IMR-90 (cell line): ENCODE results near the gene TOGARAM1. TPM values are rescaled to one million over a fixed set of nuclear protein-coding genes. Genes with fewer than 3 reads are reported as not detected.

Experiments
- ATAC-seq: fragments of 200-7000 bp; cut with Tn5 transposase; 2 replicates; pipeline ENCODE4 v1.9.1; 2020; ENCODE audit warnings: low read depth, mild to moderate bottlenecking, moderate library complexity
- BruUV-seq: library from RNA; stranded (reverse); fragments of 400-500 nt; replicated peaks from 2 replicates; lab custom pipeline; 2021; lab: Mats Ljungman, UMichigan
- CTCF ChIA-PET: fragments of 300-600 bp; formaldehyde crosslinking; extraction: SDS; loops from one replicate; lab custom pipeline; 2021; ENCODE audit warnings: antibody characterized with exemption; lab: Yijun Ruan, JAX
- POLR2A ChIA-PET: fragments of 300-600 bp; sonication (Branson Sonifier 250); formaldehyde crosslinking; loops from one replicate; lab custom pipeline; 2022; ENCODE audit warnings: antibody characterized with exemption; ENCODE audit not compliant: unreplicated experiment; lab: Charles Lee
- DNase-seq: peaks from one replicate; pipeline ENCODE4 v3.0.0; 2013
- H2AFZ ChIP-seq: replicated peaks from 2 replicates; pipeline ENCODE3; 2013; ENCODE audit warnings: low read length, mild to moderate bottlenecking; ENCODE audit not compliant: poor library complexity
- H2AK5ac ChIP-seq: 2 replicates; pipeline ENCODE4 v1.6.1; 2013; ENCODE audit warnings: low read depth, low read length, inconsistent platforms
- H2AK9ac ChIP-seq: replicated peaks from 2 replicates; pipeline ENCODE3; 2013; ENCODE audit warnings: mild to moderate bottlenecking, low read depth, low read length, moderate library complexity; ENCODE audit not compliant: poor library complexity
- H2BK120ac ChIP-seq: 2 replicates; pipeline ENCODE4 v1.6.1; 2013; ENCODE audit warnings: low read depth, low read length, inconsistent platforms
- H2BK15ac ChIP-seq: 3 replicates; pipeline ENCODE4 v1.6.1; 2013; ENCODE audit warnings: low read depth, low read length, inconsistent platforms
- H2BK20ac ChIP-seq: 2 replicates; pipeline ENCODE4 v1.6.1; 2013; ENCODE audit warnings: low read depth, mild to moderate bottlenecking, inconsistent platforms, low read length, moderate library complexity
- H2BK5ac ChIP-seq: 2 replicates; pipeline ENCODE4 v1.6.1; 2013; ENCODE audit warnings: mild to moderate bottlenecking, low read depth, low read length, inconsistent platforms; ENCODE audit not compliant: poor library complexity, severe bottlenecking
- H3K14ac ChIP-seq: replicated peaks from 2 replicates; pipeline ENCODE4 v1.6.1; 2013; ENCODE audit warnings: low read depth, low read length, inconsistent platforms
- H3K18ac ChIP-seq: 2 replicates; pipeline ENCODE4 v1.6.1; 2013; ENCODE audit warnings: low read depth, low read length, control low read depth
- H3K23ac ChIP-seq: 2 replicates; pipeline ENCODE4 v1.6.1; 2013; ENCODE audit warnings: low read depth, low read length, inconsistent platforms
- H3K27ac ChIP-seq: 2 replicates; pipeline ENCODE4 v1.5.1; 2013; ENCODE audit warnings: mild to moderate bottlenecking, control low read depth, low read length; ENCODE audit not compliant: insufficient read depth
- H3K27me3 ChIP-seq: 2 replicates; pipeline ENCODE4 v1.6.1; 2013; ENCODE audit warnings: low read length; ENCODE audit not compliant: control insufficient read depth, insufficient read depth
- H3K36me3 ChIP-seq: 2 replicates; pipeline ENCODE4 v1.6.1; 2013; ENCODE audit warnings: low read length, mixed read lengths; ENCODE audit not compliant: control insufficient read depth, insufficient read depth
- H3K4ac ChIP-seq: 2 replicates; pipeline ENCODE4 v1.6.1; 2013; ENCODE audit warnings: low read depth, low read length, inconsistent platforms
- H3K4me1 ChIP-seq: 2 replicates; pipeline ENCODE4 v1.6.1; 2013; ENCODE audit warnings: low read length, mixed read lengths; ENCODE audit not compliant: control insufficient read depth, insufficient read depth
- H3K4me2 ChIP-seq: 2 replicates; pipeline ENCODE4 v1.6.1; 2013; ENCODE audit warnings: low read depth, mild to moderate bottlenecking, control low read depth, low read length, moderate library complexity
- H3K4me3 ChIP-seq: 2 replicates; pipeline ENCODE4 v1.5.1; 2013; ENCODE audit warnings: low read depth, mild to moderate bottlenecking, control low read depth, low read length, moderate library complexity; ENCODE audit not compliant: insufficient read depth
- H3K56ac ChIP-seq: 2 replicates; pipeline ENCODE4 v1.6.1; 2013; ENCODE audit warnings: low read length, inconsistent platforms; ENCODE audit not compliant: insufficient read depth; ENCODE audit errors: extremely low read depth
- H3K79me1 ChIP-seq, 2 experiments: 2 replicates each; pipeline ENCODE4 v1.6.1; 2013; ENCODE audit warnings: low read length in 2 of 2, inconsistent platforms in 1 of 2, low read depth in 1 of 2
- H3K9ac ChIP-seq: 2 replicates; pipeline ENCODE4 v1.6.1; 2013; ENCODE audit warnings: low read depth, low read length, control low read depth
- H3K9me1 ChIP-seq: 2 replicates; pipeline ENCODE4 v1.6.1; 2013; ENCODE audit warnings: low read length, inconsistent platforms; ENCODE audit not compliant: insufficient read depth
- H3K9me3 ChIP-seq: 2 replicates; pipeline ENCODE4 v1.6.1; 2013; ENCODE audit warnings: low read length; ENCODE audit not compliant: control insufficient read depth, insufficient read depth
- H4K20me1 ChIP-seq: 2 replicates; pipeline ENCODE4 v1.6.1; 2013; ENCODE audit warnings: low read length, inconsistent platforms; ENCODE audit not compliant: insufficient read depth
- H4K5ac ChIP-seq: 2 replicates; pipeline ENCODE4 v1.6.1; 2013; ENCODE audit warnings: mild to moderate bottlenecking, low read depth, low read length, control low read depth
- H4K8ac ChIP-seq, 2 experiments: 2 replicates each; pipeline ENCODE4 v1.6.1; 2013; ENCODE audit warnings: low read depth in 2 of 2, low read length in 2 of 2, control low read depth in 1 of 2, inconsistent platforms in 1 of 2
- H4K91ac ChIP-seq: 2 replicates; pipeline ENCODE4 v1.6.1; 2013; ENCODE audit warnings: low read depth, low read length, inconsistent platforms; ENCODE audit not compliant: insufficient read depth
- BHLHE40 ChIP-seq: fragments of 150-350 bp; IDR thresholded peaks from 2 replicates; pipeline ENCODE4 v1.6.1; 2016; ENCODE audit warnings: mild to moderate bottlenecking, low read depth, low read length
- CEBPB ChIP-seq: IDR thresholded peaks from 2 replicates; pipeline ENCODE4 v1.6.1; 2012; ENCODE audit warnings: low read depth, low read length, improper control_type of control experiment
- CHD1 ChIP-seq: IDR thresholded peaks from 2 replicates; pipeline ENCODE4 v1.6.1; 2012; ENCODE audit warnings: low read depth, low read length, improper control_type of control experiment
- CTCF ChIP-seq: conservative IDR thresholded peaks from 2 replicates; pipeline ENCODE4 v1.5.1; 2012; ENCODE audit warnings: mild to moderate bottlenecking, low read depth, low read length, improper control_type of control experiment
- ELK1 ChIP-seq: fragments of 150-350 bp; IDR thresholded peaks from 2 replicates; pipeline ENCODE4 v1.6.1; 2016; ENCODE audit warnings: low read depth, mild to moderate bottlenecking, low read length, moderate library complexity, borderline replicate concordance
- FOS ChIP-seq: fragments of 150-350 bp; IDR thresholded peaks from 2 replicates; pipeline ENCODE4 v1.6.1; 2016; ENCODE audit warnings: low read depth, low read length
- MAFK ChIP-seq: IDR thresholded peaks from 2 replicates; pipeline ENCODE4 v1.6.1; 2012; ENCODE audit warnings: low read depth, low read length, improper control_type of control experiment
- MAZ ChIP-seq: IDR thresholded peaks from 2 replicates; pipeline ENCODE4 v1.6.1; 2012; ENCODE audit warnings: low read depth, mild to moderate bottlenecking, low read length, improper control_type of control experiment, moderate library complexity, borderline replicate concordance
- MXI1 ChIP-seq: IDR thresholded peaks from 2 replicates; pipeline ENCODE4 v1.6.1; 2012; ENCODE audit warnings: low read depth, mild to moderate bottlenecking, low read length, moderate library complexity, borderline replicate concordance
- NFE2L2 ChIP-seq: fragments of 150-350 bp; IDR thresholded peaks from 2 replicates; pipeline ENCODE4 v1.6.1; 2016; ENCODE audit warnings: low read depth, mild to moderate bottlenecking, low read length
- POLR2A ChIP-seq: IDR thresholded peaks from 2 replicates; pipeline ENCODE4 v1.6.1; 2012; ENCODE audit warnings: mild to moderate bottlenecking, low read depth, low read length
- RAD21 ChIP-seq: IDR thresholded peaks from 2 replicates; pipeline ENCODE4 v1.6.1; 2012; ENCODE audit warnings: low read length, improper control_type of control experiment
- RCOR1 ChIP-seq: IDR thresholded peaks from 2 replicates; pipeline ENCODE4 v1.6.1; 2012; ENCODE audit warnings: mild to moderate bottlenecking, low read length, improper control_type of control experiment; ENCODE audit not compliant: insufficient replicate concordance
- RFX5 ChIP-seq: IDR thresholded peaks from 2 replicates; pipeline ENCODE4 v1.8.0; 2012; ENCODE audit warnings: low read depth, mild to moderate bottlenecking, low read length, moderate library complexity
- SMC3 ChIP-seq: fragments of 150-350 bp; IDR thresholded peaks from 2 replicates; pipeline ENCODE4 v1.6.1; 2016; ENCODE audit warnings: low read depth, mild to moderate bottlenecking, antibody characterized with exemption, low read length, moderate library complexity
- USF2 ChIP-seq: fragments of 150-350 bp; IDR thresholded peaks from 2 replicates; pipeline ENCODE4 v1.6.1; 2017; ENCODE audit warnings: mild to moderate bottlenecking, antibody characterized with exemption, low read length, low read depth
- WGBS, 2 experiments: methylation state at CpG; one replicate each; pipeline versions ENCODE4 v1.1.5 to v1.1.7; 2013; ENCODE audit warnings: missing lambda C conversion rate in 2 of 2; ENCODE audit not compliant: insufficient read length in 1 of 2; ENCODE audit errors: extremely low coverage in 2 of 2; 5-methylcytosine and 5-hydroxymethylcytosine counted together
- dilution Hi-C: fragments of 300-500 bp; cut with HindIII; formaldehyde crosslinking; loops from one replicate; pipeline ENCODE4 v1.14.3; 2018; ENCODE audit warnings: low sequenced_read_pairs; ENCODE audit not compliant: unreplicated experiment
- in situ Hi-C: fragments of 300-500 bp; cut with MboI; formaldehyde crosslinking; loops from 3 replicates; pipeline ENCODE4 v1.14.3; 2019; ENCODE audit warnings: low sequenced_read_pairs, inconsistent platforms, mixed read lengths
- intact Hi-C: fragments of 100-400 bp; cut with micrococcal nuclease; formaldehyde crosslinking; loops from 2 replicates; pipeline ENCODE4 v1.10.0; 2022
- polyA plus RNA-seq, 3 experiments: library from polyadenylated mRNA; depleted of rRNA; stranded (reverse); fragments of >200 nt; gene quantifications; 2 replicates each; pipeline ENCODE4 v1.2.3, GENCODE V29; 2012; ENCODE audit warnings: low replicate concordance in 1 of 3
- total RNA-seq: library from RNA; depleted of rRNA; stranded (reverse); fragments of >200 nt; gene quantifications from 2 replicates; pipeline ENCODE4 v1.2.3, GENCODE V29; 2012

Gene TOGARAM1
- total and polyA plus RNA-seq, 2 of the 4 experiments (the other 2 are of a cell fraction) = 3.1 to 13.4 TPM

- TF ChIP-seq MAFK (no peak), BHLHE40 (no peak), CTCF (no peak), MAZ (no peak), CHD1 (no peak), CEBPB (no peak), MXI1 (no peak), RCOR1 (no peak), RAD21 (no peak), USF2 (no peak), POLR2A (no peak), FOS (no peak), NFE2L2 (no peak), SMC3 (no peak), ELK1 (no peak), RFX5 (no peak)
- H2BK15ac ChIP-seq = no peak overlapping the region
- no peak overlapping the region for H4K8ac ChIP-seq
- no peak overlapping the region for H3K4me2 ChIP-seq
- BruUV-seq = no TSS peak
- dilution Hi-C loops (no loop called here), in situ Hi-C loops (no loop called here), intact Hi-C loops (no loop called here)
- no peak overlapping the region for H3K27ac ChIP-seq
- no peaks in the 10 kb centered on the region for H3K79me1 ChIP-seq
- no peak overlapping the region for H2AK9ac ChIP-seq
- no peaks in the 10 kb centered on the region for H3K9me1 ChIP-seq
- no peak overlapping the region for H2AFZ ChIP-seq
- H4K20me1 ChIP-seq = no peaks in the 10 kb centered on the region
- H2AK5ac ChIP-seq = no peak overlapping the region
- no peak overlapping the region for H3K23ac ChIP-seq
- POLR2A ChIA-PET = no interaction called here
- WGBS, 2 experiments = 100% methylated on average over 2 of the region's 6 CpGs; no CpG with 5 or more reads in 1 of the 2 experiments
- ATAC-seq (no peak), DNase-seq (no peak)
- no peak overlapping the region for H2BK120ac ChIP-seq
- no peaks in the 10 kb centered on the region for H3K27me3 ChIP-seq
- H3K9ac ChIP-seq = no peak overlapping the region
- H4K91ac ChIP-seq = no peak overlapping the region
- H3K56ac ChIP-seq = no peak overlapping the region
- no peak overlapping the region for H4K5ac ChIP-seq
- no peak overlapping the region for H2BK20ac ChIP-seq
- H3K36me3 ChIP-seq = 0 out of 2 replicates have a peak, but pooled peaks cover 1% of the 10 kb centered on the region
- CTCF ChIA-PET = no interaction called here
- H3K4me3 ChIP-seq = no peak overlapping the region
- H2BK5ac ChIP-seq = no peak overlapping the region
- H3K14ac ChIP-seq = no peak overlapping the region
- H3K9me3 ChIP-seq = no peaks in the 10 kb centered on the region
- H3K4ac ChIP-seq = no peak overlapping the region
- no peak overlapping the region for H3K18ac ChIP-seq
- no peaks in the 10 kb centered on the region for H3K4me1 ChIP-seq
Measured at GRCh38 chr14:45072126-45072525, 110.1 kb downstream of the TOGARAM1 start.
